Right renal cortex interstitium (tissue), 3 donors: ENCODE results near the gene UPK3B. TPM values are rescaled to one million over a fixed set of nuclear protein-coding genes. Genes with fewer than 3 reads are reported as not detected.

Experiments
- polyA plus RNA-seq, 3 donors: library from polyadenylated mRNA; unstranded; fragments of 120-200 nt; gene quantifications; one replicate each; pipeline ENCODE4 v1.2.1, GENCODE V29; 2013; ENCODE audit not compliant: insufficient read length in 3 of 3

The UPK3B gene
- polyA plus RNA-seq, 3 donors: 0.17 to 1.9 (median 1.4) TPM

Other genes with a start within 250 kb of the UPK3B start
- 100 to 1,000 TPM; 112 to 172 (median 132) TPM for gene HSPB1, start 207.9 kb upstream of the UPK3B start, polyA plus RNA-seq
- gene YWHAG, start 151.6 kb upstream of the UPK3B start, polyA plus RNA-seq: 100 to 1,000 TPM; 128 to 134 (median 130) TPM
- 1 to 10 TPM; 3.1 to 6.5 (median 5.5) TPM for gene SSC4D, start 100.9 kb upstream of the UPK3B start, polyA plus RNA-seq
- gene ZP3, start 85.6 kb upstream of the UPK3B start, polyA plus RNA-seq: 10 to 100 TPM in 1 of 3 donors, 1 to 10 TPM in 2; 2.1 to 10.1 (median 2.5) TPM
- 1 to 10 TPM; 5.4 to 6.4 (median 6.2) TPM for gene DTX2, start 48.8 kb upstream of the UPK3B start, polyA plus RNA-seq
- 1 to 10 TPM; 1.0 to 1.8 (median 1.3) TPM for gene SPDYE16, start 32.7 kb downstream of the UPK3B start, polyA plus RNA-seq
- 10 to 100 TPM; 12.5 to 21.6 (median 14.4) TPM for gene POMZP3, start 116.7 kb downstream of the UPK3B start, polyA plus RNA-seq